ENCODE measurements around the gene LMAN1L. TPM values are rescaled to one million over a fixed set of nuclear protein-coding genes. Genes with fewer than 3 reads are reported as not detected.

The LMAN1L gene
- total RNA-seq, 1 experiment from 2014 or later = not detected

GRCh38 chr15:74770211-74770903 is 42.3 kb upstream of the LMAN1L start:
- H2AFZ ChIP-seq (ENCODE audit: low read length) = no peak overlapping the region
- peaks cover 50% of the 10 kb centered on the region for H3K27me3 Mint-ChIP-seq (ENCODE audit: low read depth)

More at GRCh38 chr15:74770211-74770903, 42.3 kb upstream of the LMAN1L start:
- Histone ChIP-seq H2BK15ac (ENCODE audit: low read depth, low read length) (no peak overlapping the region), H3K79me1 (ENCODE audit: insufficient read depth, low read depth, low read length, poor library complexity, severe bottlenecking) (no peaks in the 10 kb centered on the region), H3K4me1 (ENCODE audit: insufficient read depth, low read length) (no peaks in the 10 kb centered on the region), H3K18ac (ENCODE audit: insufficient read length, low read depth, low read length) (no peak overlapping the region), H2BK120ac (ENCODE audit: low read depth, low read length, poor library complexity, severe bottlenecking) (no peak overlapping the region), H3K23ac (ENCODE audit: insufficient read length, low read depth, low read length) (no peak overlapping the region), H3K9ac (ENCODE audit: extremely low read depth, insufficient read length, low read length) (no peak overlapping the region), H3K79me2 (ENCODE audit: insufficient read depth, low read length) (no peaks in the 10 kb centered on the region), H4K20me1 (ENCODE audit: control insufficient read depth, insufficient read depth, insufficient read length) (no peaks in the 10 kb centered on the region), H4K5ac (ENCODE audit: insufficient read length, low read depth, low read length) (no peak overlapping the region), H2BK5ac (ENCODE audit: insufficient read length, low read length) (no peak overlapping the region), H3T11ph (ENCODE audit: low read length) (no peak overlapping the region), H2BK12ac (ENCODE audit: insufficient read length, low read depth, low read length) (peak overlapping the region; percentile 5), H3K4me2 (ENCODE audit: insufficient read depth, insufficient read length, low read length) (no peak overlapping the region), H3K4ac (ENCODE audit: low read depth, low read length) (no peak overlapping the region), H3K27ac (ENCODE audit: insufficient read length, low read depth, low read length) (no peak overlapping the region), H2AK5ac (ENCODE audit: insufficient read length, low read length) (no peak overlapping the region), H2BK20ac (ENCODE audit: low read depth, low read length, poor library complexity, severe bottlenecking) (no peak overlapping the region), H3K14ac (ENCODE audit: insufficient read depth, low read length) (no peak overlapping the region), H4K8ac (replicated peaks; ENCODE audit: insufficient read length, low read depth, low read length) (no peak overlapping the region), H3K27me3 (ENCODE audit: insufficient read depth, low read length) (no peaks in the 10 kb centered on the region; the same call in 1 of the 2 replicates), H3K9me3 (ENCODE audit: control insufficient read depth, low read depth, low read length) (no peaks in the 10 kb centered on the region), H4K91ac (ENCODE audit: insufficient read length, low read depth, low read length) (no peak overlapping the region), H3K23me2 (ENCODE audit: insufficient read length, low read depth, low read length, poor library complexity, severe bottlenecking) (no peaks in the 10 kb centered on the region), H3K56ac (ENCODE audit: insufficient read length, low read depth, low read length) (no peak overlapping the region)
- no peak for DNase-seq
- no CpG with 5 or more reads among the region's 4 CpGs for WGBS (ENCODE audit: extremely low coverage, insufficient read length, low lambda C conversion rate)
- Mint-ChIP-seq H3K9me3 (no peaks in the 10 kb centered on the region), H3K4me3 (no peak overlapping the region), H3K36me3 (ENCODE audit: insufficient read depth in 1 of 3, low read depth in 3 of 3) (no peaks in the 10 kb centered on the region), H3K4me1 (peaks cover 29 to 36% of the 10 kb centered on the region in 2 experiments), H3K27ac (no peak overlapping the region)
- TF ChIP-seq, protein P1, sequence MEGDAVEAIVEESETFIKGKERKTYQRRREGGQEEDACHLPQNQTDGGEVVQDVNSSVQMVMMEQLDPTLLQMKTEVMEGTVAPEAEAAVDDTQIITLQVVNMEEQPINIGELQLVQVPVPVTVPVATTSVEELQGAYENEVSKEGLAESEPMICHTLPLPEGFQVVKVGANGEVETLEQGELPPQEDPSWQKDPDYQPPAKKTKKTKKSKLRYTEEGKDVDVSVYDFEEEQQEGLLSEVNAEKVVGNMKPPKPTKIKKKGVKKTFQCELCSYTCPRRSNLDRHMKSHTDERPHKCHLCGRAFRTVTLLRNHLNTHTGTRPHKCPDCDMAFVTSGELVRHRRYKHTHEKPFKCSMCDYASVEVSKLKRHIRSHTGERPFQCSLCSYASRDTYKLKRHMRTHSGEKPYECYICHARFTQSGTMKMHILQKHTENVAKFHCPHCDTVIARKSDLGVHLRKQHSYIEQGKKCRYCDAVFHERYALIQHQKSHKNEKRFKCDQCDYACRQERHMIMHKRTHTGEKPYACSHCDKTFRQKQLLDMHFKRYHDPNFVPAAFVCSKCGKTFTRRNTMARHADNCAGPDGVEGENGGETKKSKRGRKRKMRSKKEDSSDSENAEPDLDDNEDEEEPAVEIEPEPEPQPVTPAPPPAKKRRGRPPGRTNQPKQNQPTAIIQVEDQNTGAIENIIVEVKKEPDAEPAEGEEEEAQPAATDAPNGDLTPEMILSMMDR (conservative IDR thresholded peaks at IDR 0.05) = no peak

Data from H9 (cell line).